Cardiac muscle cell (in vitro differentiated cells and primary cell): ENCODE measurements around the gene RNFT1. TPM values are rescaled to one million over a fixed set of nuclear protein-coding genes. Genes with fewer than 3 reads are reported as not detected.
A peak's percentile ranks its signal among the peaks of the same experiment; 100 is the strongest.
"Not testable (repeated sequence)": the region's sequence is repeated elsewhere in the genome, so short reads cannot be mapped to it uniquely, and the experiment has no call there.

ENCODE experiments used
- DNase-seq, 2 donors: peaks; one replicate each; pipeline versions ENCODE4 v3.0.0 to v3.0.0-alpha.2; 2010 to 2017; ENCODE audit warnings: low read depth in 1 of 2, low spot score in 1 of 2
- H3K27ac ChIP-seq: fragments of 200-600 bp; sonication (generic); 2 replicates; pipeline ENCODE4 v1.5.1; 2016
- H3K27me3 ChIP-seq: fragments of 200-600 bp; sonication (generic); 2 replicates; pipeline ENCODE4 v1.6.0; 2016; ENCODE audit warnings: control low read depth
- H3K36me3 ChIP-seq: fragments of 200-600 bp; sonication (generic); 2 replicates; pipeline ENCODE4 v1.5.1; 2016; ENCODE audit warnings: control low read depth
- H3K4me1 ChIP-seq: fragments of 200-600 bp; sonication (generic); 2 replicates; pipeline ENCODE4 v1.8.1; 2017; ENCODE audit warnings: low read depth, mild to moderate bottlenecking, mixed run types
- H3K4me3 ChIP-seq: fragments of 200-600 bp; sonication (generic); 2 replicates; pipeline ENCODE4 v1.5.1; 2016; ENCODE audit warnings: mild to moderate bottlenecking
- H3K9me3 ChIP-seq: fragments of 200-600 bp; sonication (generic); 2 replicates; pipeline ENCODE4 v1.5.1; 2017; ENCODE audit warnings: low read depth, mild to moderate bottlenecking, control low read depth
- CTCF ChIP-seq: IDR thresholded peaks from 2 replicates; pipeline ENCODE4 v1.5.1; 2012; ENCODE audit warnings: low read depth, mild to moderate bottlenecking, low read length
- polyA plus RNA-seq: library from polyadenylated mRNA; unstranded; fragments of >200 nt; fragmentation: Nextera tagmentation; extraction: Ambion mirVana; gene quantifications from 2 replicates; pipeline ENCODE4 v1.2.1, GENCODE V29; 2016
- total RNA-seq: library from RNA; depleted of rRNA; stranded (reverse); fragments of >200 nt; gene quantifications from 2 replicates; pipeline ENCODE4 v1.2.3, GENCODE V29; 2016

RNFT1 gene
- total and polyA plus RNA-seq, 2 experiments from 2014 or later, result 11.1 to 18.1 TPM

- TF ChIP-seq CTCF, result no peak
- Histone ChIP-seq H3K4me3 (no peak overlapping the region), H3K27ac (no peak overlapping the region), H3K27me3 (no peaks in the 10 kb centered on the region), H3K4me1 (no peaks in the 10 kb centered on the region), H3K36me3 (peaks cover 27% of the 10 kb centered on the region), H3K9me3 (no peaks in the 10 kb centered on the region)
- DNase-seq, result no peak
Observed at GRCh38 chr17:59950049-59950448, 14.5 kb downstream of the RNFT1 start.

GRCh38 chr17:59947310-59947709 lies 17.2 kb downstream of the RNFT1 start:
- H3K4me3 ChIP-seq, H3K27me3 ChIP-seq, H3K9me3 ChIP-seq, H3K4me1 ChIP-seq, DNase-seq, H3K27ac ChIP-seq: not testable (repeated sequence)
- H3K36me3 ChIP-seq, result peaks cover 29% of the 10 kb centered on the region

GRCh38 chr17:59946433-59946832 lies 18.1 kb downstream of the RNFT1 start:
- H3K27me3 ChIP-seq, H3K4me1 ChIP-seq, H3K27ac ChIP-seq, DNase-seq, H3K4me3 ChIP-seq, H3K9me3 ChIP-seq: not testable (repeated sequence)
- peaks cover 29% of the 10 kb centered on the region for H3K36me3 ChIP-seq

GRCh38 chr17:59941131-59941530 lies 23.4 kb downstream of the RNFT1 start:
- Histone ChIP-seq H3K9me3 (no peaks in the 10 kb centered on the region), H3K4me1 (no peaks in the 10 kb centered on the region), H3K27me3 (no peaks in the 10 kb centered on the region), H3K36me3 (peaks cover 22% of the 10 kb centered on the region), H3K4me3 (no peak overlapping the region), H3K27ac (no peak overlapping the region)
- TF ChIP-seq CTCF, result no peak
- no peak for DNase-seq

- not testable (repeated sequence) for H3K4me3 ChIP-seq, DNase-seq, H3K9me3 ChIP-seq, H3K27ac ChIP-seq, H3K27me3 ChIP-seq, H3K4me1 ChIP-seq
- H3K36me3 ChIP-seq, result peaks cover 25% of the 10 kb centered on the region
Observed at GRCh38 chr17:59940697-59941096, 23.8 kb downstream of the RNFT1 start.

DNA sequence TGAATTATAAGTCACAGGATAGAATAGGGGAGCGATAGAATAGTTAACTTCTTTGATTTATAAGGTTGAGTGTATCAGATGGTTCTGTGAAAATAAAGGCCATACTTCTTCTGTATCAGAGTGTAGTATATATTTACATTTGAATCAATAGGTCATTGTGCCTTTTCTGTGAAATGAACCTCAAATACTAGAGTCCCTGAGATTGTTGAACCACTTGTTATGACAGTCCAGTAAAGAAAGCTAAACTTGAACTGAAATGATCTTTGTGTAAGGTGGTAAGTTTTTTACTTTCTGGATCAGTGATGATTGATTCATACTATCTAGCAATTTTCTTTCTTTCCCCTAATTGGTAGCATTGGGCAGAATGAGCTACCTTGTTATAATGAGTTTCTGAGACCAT lies 31.2 kb downstream of the RNFT1 start:
- peaks cover 59% of the 10 kb centered on the region for H3K36me3 ChIP-seq
- DNase-seq, H3K9me3 ChIP-seq, H3K27me3 ChIP-seq, H3K4me1 ChIP-seq, H3K4me3 ChIP-seq, H3K27ac ChIP-seq: not testable (repeated sequence)

DNA sequence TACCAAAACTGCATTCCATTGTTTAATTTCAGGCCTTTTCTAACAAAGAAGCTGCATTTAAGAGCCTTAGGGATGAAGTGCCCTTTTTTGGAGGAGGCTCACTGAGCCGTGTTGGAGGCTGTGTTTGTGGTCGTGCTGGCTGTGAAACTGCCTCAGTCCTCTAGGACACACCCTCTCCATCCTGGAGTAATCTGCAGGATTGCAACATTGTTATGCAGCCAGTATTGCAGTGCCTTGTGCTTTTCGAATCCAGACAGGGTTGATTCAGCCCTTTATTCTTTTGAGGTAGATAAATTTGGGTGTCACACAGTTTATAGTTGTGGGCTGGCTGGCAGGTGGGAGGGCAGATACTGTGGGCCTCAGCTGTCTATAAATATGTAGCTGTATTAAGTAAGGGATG lies 33.8 kb downstream of the RNFT1 start:
- DNase-seq, result peak in 1 of 2 donors; percentile 83
- H3K27ac ChIP-seq, H3K9me3 ChIP-seq, H3K4me3 ChIP-seq, H3K27me3 ChIP-seq, H3K4me1 ChIP-seq: not testable (repeated sequence)
- H3K36me3 ChIP-seq, result peaks cover 53% of the 10 kb centered on the region

DNA sequence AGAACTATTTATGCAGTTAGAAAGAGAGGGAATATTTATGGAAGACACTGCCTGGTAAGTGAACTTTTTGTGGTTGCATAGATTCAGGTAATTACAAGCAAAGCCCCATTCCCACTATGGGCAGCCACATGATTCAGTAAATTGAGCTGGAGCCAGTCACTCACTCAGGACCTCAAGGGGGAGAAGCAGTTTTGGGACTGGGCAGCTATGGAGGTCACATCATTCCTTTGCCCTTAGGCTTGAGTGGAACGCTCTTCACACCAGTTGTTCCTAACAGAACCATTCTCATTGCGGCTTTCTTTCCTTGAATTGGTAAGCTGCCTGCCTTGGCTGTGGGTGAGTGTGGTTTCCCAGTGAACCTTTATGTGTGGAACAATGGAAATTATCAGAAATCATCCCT lies 34.4 kb downstream of the RNFT1 start:
- not testable (repeated sequence) for DNase-seq, H3K4me1 ChIP-seq, H3K9me3 ChIP-seq, H3K4me3 ChIP-seq, H3K27me3 ChIP-seq, H3K27ac ChIP-seq
- H3K36me3 ChIP-seq, result peaks cover 49% of the 10 kb centered on the region

DNA sequence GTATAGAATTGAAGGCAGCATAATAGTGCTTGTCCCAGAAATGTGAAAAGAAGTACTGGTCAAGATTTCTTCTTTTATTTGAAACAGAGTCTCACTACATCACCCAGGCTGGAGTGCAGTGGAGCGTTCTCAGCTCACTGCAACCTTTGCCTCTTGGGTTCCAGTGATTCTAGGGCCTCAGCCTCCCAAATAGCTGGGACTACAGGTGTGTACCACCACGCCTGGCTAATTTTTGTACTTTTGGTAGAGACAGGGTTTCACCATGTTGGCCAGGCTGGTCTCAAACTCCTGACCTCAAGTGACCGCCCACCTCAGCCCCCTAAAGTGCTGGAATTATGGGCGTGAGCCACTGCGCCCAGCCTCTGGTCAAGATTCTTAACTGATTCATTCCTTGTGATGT lies 43.9 kb downstream of the RNFT1 start:
- not testable (repeated sequence) for DNase-seq, H3K27me3 ChIP-seq, H3K4me3 ChIP-seq, H3K27ac ChIP-seq, H3K9me3 ChIP-seq, H3K4me1 ChIP-seq
- H3K36me3 ChIP-seq, result peaks cover 13% of the 10 kb centered on the region
